Right ventricle myocardium inferior (tissue), 1 donor: ENCODE results near the gene RIC1. TPM values are rescaled to one million over a fixed set of nuclear protein-coding genes. Genes with fewer than 3 reads are reported as not detected.
"Not testable (repeated sequence)": the region's sequence is repeated elsewhere in the genome, so short reads cannot be mapped to it uniquely, and the experiment has no call there.

Source experiments
- ATAC-seq: fragments of 200-7000 bp; cut with Tn5 transposase; one replicate; pipeline ENCODE4 v1.9.1; 2020; ENCODE audit warnings: mild to moderate bottlenecking, moderate library complexity
- DNase-seq: peaks from one replicate; pipeline ENCODE4 v3.0.0; 2021; ENCODE audit errors: missing footprints
- intact Hi-C: fragments of 100-400 bp; cut with DNase I; formaldehyde crosslinking; loops from one replicate; pipeline ENCODE4 v1.11.0; 2022
- total RNA-seq: library from RNA; stranded (reverse); fragmentation: NEBNext Ultra II Directional; extraction: Animal tissue kit (Norgen Biotek cat#: 25700); gene quantifications from one replicate; pipeline ENCODE4 v1.2.1, GENCODE V29; 2021
- donor health status: DM: no; HTN: yes; CAD: no; lungs with severe emphysema.

Gene RIC1
- total RNA-seq, 1 donor from 2014 or later: 6.9 TPM

DNA sequence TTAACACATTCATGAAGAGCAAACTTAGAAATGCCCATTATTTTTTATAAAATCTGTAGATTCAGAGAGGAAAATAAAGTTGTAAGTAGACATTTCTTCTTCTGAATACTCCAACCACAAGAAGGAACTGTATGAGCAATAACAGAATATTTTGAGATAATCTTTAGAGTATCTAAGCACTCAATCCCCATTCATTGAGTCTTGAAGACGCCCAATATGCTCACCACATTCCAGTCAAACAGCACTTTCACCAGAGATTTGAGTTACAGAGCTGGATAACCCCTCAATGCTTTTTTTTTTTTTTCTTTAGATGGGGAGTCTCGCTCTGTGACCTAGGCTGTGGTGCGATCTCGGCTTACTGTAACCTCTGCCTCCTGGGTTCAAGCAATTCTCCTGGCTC is 14.7 kb upstream of the RIC1 start:
- no peak for ATAC-seq
- intact Hi-C loops: no loop called here
- DNase-seq: no peak

DNA sequence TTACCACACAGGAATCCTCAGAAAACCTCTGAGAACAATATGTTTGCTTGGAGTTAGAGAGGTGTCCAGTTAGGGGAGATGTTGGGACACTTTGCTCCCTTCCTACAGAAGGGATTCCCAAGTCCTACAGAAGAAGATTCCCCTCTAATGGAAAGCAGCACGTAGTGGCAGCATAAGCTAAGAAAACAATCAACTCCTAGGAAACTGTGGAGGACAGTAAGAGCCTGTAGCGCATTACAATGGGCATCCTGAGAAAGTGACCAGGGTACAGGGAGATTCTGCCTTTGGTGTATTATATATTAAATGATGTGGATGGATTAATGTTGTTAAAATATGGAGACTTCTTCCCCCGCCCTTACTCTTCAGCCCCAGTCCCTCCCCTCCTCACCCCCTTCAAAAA is 13.9 kb upstream of the RIC1 start:
- intact Hi-C loops: no loop called here
- DNase-seq: no peak
- no peak for ATAC-seq

DNA sequence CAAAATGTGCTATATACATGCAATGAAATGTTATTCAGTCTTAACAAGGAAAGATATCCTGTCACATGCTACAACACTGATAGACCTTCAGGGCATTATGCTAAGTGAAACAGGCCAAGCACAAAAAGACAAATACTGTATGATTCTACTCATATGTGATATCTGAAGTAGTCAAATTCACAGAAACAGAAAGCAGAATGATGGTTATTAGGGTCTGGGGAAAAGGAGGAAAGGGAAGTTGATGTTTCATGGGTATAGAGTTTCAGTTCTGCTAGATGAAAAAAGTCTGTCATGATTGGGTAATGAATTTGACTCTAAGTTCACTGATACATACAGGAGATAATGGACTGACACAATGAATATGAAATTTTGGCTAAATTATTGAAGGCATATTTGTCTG is 11.2 kb upstream of the RIC1 start:
- intact Hi-C loops: no loop called here
- DNase-seq: no peak
- no peak for ATAC-seq

DNA sequence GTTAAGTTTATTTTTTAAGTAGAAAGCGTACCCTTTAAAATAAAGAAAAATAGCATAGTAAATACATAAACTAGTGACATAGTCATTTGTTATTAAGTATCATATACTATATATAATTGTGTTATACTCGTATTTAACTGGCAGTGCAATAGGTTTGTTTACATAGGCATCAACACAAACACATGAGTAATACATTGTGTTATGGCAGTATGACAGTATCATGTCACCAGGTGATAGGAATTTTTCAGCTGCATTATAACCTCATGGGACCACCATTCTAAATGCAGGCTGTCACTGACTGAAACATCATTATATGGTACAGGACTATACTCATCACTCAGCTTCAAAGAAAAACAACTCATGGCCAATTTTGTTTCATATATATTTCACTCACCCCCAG is 8.4 kb upstream of the RIC1 start:
- intact Hi-C loops: no loop called here
- DNase-seq (no peak), ATAC-seq (no peak)

DNA sequence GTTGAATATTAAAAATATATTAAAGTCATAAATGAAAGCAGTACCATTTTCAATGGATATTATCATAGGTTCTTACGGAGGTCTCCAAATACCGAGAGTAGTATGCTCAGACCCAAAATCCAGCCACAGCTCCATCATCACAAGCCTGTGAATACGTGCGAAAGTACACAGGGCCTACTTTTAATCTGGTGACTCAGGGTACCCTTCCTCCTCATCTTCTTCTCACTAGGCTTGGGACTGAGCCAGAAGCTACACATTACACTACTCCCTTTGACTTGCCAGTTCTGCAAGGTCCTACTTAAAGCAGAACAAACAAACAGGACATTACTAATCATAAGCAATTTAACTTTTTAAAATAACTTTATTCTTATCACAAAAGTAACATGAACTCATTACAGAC is 7.6 kb upstream of the RIC1 start:
- no peak for ATAC-seq
- intact Hi-C loops: no loop called here
- no peak for DNase-seq

DNA sequence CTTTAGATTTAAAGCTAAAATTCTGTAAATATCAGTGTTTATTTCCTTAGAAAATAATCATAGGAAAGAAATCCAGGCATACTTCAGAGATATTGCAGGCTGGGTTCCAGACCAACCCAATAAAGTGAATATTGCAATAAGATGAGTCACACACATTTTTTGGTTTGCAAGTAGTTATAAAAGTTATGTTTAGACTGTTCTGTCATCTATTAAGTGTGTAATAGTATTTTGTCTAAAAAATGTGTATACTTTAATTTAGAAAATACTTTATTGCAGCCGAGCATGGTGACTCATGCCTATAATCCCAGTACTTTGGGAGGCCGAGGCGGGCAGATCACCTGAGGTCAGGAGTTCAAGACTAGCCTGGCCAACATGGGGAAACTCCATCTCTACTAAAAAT is 6.9 kb upstream of the RIC1 start:
- ATAC-seq (no peak), DNase-seq (no peak)
- intact Hi-C loops: no loop called here

DNA sequence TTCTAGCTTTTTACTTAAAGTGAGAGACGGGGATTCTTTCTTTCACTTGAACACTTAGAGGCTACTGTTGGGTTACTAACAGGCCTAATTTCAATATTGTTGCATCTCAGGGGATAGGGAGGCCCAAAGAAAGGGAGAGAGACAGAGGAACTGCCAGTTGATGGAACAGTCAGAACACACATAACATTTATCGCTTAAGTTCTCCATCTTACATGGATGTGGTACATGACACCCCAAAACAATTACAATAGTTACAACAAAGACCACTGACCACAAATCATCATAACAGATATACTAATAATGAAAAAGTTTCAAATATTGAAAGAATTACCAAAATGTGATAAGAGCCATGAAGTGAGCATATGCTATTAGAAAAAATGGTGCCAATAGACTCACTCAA is 4.3 kb upstream of the RIC1 start:
- ATAC-seq: no peak
- DNase-seq: no peak
- intact Hi-C loops: no loop called here

DNA sequence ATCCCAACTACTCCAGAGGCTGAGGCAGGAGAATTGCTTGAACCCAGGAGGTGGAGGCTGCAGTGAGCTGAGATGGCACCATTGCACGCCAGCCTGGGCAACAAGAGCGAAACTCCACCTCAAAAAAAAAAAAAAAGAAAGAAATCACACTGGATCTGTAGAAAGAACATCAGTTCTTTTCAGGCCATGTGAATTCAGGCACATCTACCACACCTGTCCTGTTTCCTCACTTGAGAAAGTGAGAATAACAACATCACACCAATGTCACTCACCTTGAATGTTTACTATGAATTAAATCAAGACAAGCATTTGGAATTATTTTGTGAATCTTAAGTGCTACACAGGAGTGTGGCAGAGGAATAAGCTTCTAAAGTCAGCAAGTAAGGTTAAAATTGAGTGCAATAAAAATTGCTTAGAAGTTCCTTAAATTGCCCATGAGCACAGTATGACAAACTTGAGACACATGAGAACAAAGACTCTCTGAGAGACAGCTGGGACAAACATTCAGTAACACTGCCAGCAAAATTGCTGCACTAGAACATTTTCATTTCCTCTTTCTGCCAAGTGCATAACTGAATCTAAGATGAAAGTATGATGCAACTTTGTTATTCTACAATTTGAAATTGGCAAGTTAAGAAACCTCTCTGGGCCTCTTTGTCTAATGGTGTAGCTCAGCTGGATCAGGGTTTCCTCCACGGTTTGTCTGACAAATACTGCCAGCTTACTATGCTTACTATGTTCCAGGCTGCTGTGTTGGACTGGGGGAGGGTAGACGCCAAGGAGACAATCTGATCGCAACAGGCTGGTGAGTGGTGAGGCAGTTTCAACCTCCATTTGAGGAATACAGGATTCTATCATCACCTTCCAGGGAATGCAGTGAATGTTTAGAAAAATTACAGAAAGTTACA is 1.9 kb upstream of the RIC1 start:
- DNase-seq: peak; percentile 69
- ATAC-seq: peak; percentile 63
- intact Hi-C loops: no loop called here

DNA sequence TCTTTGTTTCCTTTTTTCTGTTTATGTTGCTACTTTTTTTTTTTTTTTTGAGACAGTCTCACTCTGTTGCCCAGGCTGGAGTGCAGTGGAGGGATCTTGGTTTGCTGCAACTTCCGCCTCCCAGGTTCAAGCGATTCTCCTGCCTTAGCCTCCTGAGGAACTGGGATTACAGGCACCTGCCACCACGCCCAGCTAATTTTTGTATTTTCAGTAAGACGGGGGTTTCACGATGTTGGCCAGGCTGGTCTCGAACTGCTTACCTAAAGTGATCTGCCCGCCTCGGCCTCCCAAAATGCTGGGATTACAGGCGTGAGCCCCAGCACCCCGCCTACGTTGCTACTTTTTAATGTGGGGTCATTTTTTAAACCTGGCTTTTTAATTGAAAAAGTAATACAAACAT is 1.2 kb upstream of the RIC1 start:
- ATAC-seq, intact Hi-C loops, DNase-seq: not testable (repeated sequence)

DNA sequence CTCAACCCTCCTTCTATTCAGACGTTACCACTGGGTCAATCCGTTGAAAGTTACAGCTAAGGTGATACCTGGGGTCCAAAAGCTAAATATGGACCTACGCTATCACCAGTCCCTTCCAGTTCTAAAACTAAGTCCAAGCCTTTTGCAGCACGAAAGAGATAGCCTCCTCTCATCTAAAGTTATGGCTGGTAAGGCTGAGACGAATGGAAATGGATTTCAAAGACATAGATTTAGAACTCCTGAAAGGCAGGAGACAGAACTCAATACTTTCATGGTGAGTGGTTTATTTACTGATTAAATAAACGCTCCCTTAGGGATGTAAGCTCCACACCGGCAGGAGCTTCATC is 751 bp upstream of the RIC1 start:
- ATAC-seq: no peak
- DNase-seq: no peak
- intact Hi-C loops: no loop called here

DNA sequence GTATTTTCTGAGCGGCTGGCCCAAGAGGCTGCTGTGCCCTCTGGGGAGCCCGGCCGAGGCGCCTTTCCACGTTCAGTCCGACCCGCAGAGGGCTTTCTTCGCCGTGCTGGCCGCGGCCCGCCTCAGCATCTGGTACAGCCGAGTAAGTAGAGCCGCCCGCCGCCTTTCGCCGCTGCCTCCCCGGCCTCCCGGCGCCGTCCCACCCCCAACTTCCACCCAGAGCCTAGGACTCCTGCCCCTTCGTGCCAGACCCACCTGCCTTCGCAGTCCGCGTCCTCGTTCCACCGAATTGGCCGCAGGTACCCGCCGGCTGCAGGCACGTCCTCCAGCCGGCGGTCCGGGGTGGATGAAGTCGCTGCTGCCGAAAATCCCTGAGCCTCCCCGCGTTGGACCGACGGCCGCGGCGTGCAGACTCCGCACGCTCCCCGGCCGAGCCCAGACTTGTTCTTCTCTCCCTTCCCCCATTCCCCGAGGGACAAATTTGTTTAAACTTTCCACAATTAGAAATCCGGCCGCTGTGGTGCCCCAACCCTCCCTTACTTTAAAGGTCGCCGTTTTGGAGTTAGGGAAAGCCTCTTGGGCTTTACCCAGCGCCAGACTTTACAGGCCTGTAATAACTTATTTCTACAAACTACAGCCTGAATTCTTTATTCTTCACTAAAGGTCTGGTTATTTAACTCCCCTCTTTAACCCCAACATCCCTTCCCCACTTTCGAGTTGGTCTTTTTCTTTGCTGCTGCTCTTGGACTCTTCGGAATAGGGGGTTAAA is 589 bp downstream of the RIC1 start:
- DNase-seq (peak; percentile 82), ATAC-seq (peak; percentile 9)
- intact Hi-C loops: loop anchor here (10.0 kb wide), 1 partner anchor 1125 kb away; the partner anchor contains the start of gene KDM4C

DNA sequence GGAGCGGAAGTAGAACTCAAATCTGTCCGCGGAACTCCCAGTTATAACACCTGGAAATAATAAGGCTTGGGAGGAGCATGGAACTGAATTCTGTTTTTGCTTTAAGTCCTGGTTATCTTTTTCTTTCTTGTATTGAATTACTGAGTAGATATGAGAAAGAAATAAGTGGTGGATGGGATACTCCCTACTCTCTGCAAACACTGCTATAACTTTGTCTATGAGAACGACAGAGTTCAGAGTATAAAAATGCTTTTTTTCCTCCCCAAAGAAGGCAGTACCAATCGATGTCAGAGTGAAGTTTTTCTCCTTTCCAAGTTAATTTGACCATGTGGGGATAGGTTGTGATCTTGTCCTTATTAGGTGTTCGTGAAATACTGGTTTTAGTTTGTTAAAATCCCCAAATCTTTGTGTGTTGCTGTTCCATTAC is 1.2 kb downstream of the RIC1 start:
- intact Hi-C loops: loop anchor here (10.0 kb wide), 1 partner anchor 1125 kb away; the partner anchor contains the start of gene KDM4C
- ATAC-seq (no peak), DNase-seq (no peak)

DNA sequence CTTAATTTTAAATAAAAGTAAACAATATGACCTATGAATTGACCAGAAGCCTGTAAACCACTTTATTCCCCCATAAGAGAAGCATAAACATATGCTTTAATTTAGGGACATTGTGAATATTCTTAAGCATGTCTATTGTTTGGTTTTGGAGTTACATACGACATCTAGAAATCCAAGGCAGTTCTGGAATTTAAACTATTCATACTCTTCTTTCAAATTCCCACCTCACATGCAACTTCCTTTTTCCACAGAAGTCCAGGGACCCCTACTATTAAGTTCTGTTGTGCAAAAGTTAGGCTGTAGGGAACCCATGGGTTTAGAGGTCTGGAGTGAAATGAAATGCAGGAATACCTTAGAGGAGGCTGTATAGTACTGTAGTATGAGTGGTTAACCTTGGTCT is 2.1 kb downstream of the RIC1 start:
- ATAC-seq: no peak
- intact Hi-C loops: loop anchor here (10.0 kb wide), 1 partner anchor 1124 kb away; the partner anchor contains the start of gene KDM4C
- DNase-seq: no peak

DNA sequence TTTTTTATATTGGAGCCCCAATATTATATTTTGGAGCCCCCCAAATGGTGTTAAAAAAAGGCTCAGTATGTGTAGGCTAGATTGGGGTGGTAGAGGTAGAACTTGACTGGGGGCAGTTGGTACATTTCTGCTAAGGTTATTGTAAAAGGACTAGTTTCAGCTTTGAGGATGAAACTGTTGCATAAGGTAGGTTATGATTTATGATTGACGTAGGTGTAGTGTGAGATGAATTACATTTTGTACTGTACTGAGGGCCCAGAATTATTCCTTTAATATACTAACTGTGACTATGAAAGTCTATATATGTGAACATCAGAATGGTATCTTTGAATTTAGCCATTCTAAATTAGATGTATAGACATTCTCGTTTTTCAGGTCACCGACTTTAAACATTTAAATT is 3.6 kb downstream of the RIC1 start:
- DNase-seq (no peak), ATAC-seq (no peak)
- intact Hi-C loops: loop anchor here (10.0 kb wide), 1 partner anchor 1122 kb away; the partner anchor contains the start of gene KDM4C

DNA sequence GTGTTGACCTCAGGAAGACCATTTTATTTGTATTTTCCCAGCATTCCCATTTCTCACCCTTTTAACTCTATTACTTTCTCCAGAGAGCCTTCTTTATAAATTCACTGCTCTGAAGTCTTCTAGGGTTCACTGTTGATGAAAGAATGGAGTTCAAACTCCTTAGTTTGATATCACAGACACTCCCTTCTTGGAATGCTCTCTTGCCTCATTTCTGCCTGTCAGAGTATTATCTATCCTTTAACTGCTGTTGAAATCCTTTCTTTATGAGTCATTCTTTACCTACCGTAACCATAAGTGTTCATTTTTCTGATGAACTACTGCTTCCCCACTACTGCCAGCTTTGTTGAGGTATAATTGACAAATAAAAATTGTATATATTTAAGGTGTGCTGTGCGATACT is 4.3 kb downstream of the RIC1 start:
- DNase-seq: no peak
- ATAC-seq: no peak
- intact Hi-C loops: loop anchor here (10.0 kb wide), 1 partner anchor 1122 kb away; the partner anchor contains the start of gene KDM4C

DNA sequence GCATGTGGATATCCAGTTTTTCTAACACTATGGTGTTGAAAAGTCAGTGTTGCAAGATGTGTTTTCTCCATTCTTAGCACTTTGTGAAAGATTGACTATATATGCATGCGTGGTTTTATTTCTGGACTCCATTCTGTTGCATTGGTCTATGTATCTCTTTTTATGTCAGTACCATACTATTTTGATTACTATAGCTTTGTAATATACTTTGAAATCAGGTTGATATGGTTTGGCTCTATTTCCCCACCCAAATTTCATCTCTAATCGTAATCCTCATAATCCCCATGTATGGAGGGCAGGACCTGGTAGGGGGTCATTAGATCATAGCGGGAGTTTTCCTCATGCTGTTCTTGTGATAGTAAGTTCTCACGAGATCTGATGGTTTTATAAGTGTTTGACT is 6.5 kb downstream of the RIC1 start:
- DNase-seq (no peak), ATAC-seq (no peak)
- intact Hi-C loops: loop anchor here (10.0 kb wide), 1 partner anchor 1119 kb away; the partner anchor contains the start of gene KDM4C

DNA sequence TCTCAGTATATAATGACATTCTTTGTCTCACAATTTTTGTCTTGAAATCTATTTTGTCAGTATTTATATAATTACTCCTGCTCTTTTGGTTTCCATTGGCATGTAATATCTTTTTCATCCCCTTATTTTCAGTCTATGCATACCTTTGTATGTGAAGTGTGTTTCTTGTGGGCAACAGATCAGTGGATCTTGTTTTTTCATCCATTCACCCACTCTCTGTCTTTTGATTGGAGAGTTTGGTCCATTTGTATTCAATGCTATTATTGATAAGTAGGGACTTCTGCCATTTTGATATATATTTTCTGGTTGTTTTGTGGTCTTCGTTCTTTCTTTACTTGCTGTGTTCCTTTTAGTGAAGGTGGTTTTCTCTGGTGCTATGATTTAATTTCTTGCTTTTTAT is 10.9 kb downstream of the RIC1 start:
- no peak for ATAC-seq
- DNase-seq: no peak
- intact Hi-C loops: loop anchor here (10.0 kb wide), 1 partner anchor 1115 kb away; the partner anchor contains the start of gene KDM4C

DNA sequence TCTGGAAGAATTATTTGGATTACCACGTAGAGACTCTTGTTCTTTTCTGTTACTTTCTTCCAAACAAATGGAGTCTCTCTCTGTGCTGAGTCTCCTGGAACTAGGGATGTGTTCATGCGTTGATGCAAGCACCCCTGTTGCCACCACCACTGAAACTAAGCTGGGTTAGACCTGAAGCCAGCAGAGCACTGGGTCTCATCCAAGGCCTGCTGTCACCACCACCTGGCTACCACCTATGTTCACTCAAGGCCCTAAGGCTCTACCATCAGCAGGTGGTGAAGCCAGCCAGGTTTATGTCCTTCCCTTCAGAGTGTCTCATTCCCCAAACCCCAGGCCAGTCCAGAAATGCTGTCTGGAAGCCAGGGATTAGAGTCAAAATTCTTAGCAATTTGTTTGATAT is 13.3 kb downstream of the RIC1 start:
- no peak for ATAC-seq
- no peak for DNase-seq
- intact Hi-C loops: no loop called here

DNA sequence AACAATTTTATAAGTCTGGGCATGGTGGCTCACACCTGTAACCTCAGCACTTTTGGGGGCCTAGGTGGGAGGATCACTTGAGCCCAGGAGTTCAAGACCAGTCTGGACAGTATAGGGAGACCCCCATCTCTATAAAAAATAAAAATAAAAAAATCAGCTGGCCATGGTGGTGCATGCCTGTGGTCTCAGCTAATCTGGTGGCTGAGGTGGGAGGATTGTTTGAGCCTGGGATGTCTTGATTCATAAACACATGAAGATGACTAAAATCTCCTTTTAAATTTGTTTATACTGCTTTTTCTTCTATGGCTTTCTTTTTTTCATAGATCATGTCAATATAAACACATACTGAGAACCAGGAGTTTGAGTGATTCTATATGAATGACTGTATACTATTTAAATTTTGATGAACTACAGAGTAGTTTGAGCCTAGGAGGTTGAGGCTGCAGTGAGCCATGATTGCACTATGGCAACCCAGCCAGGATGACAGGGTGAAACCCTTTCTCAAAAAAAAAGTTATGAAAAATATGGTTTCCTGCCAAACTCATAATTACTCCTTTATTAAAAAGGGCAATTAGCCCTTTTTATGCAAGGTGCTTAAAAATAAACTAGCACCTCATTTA is 14.2 kb downstream of the RIC1 start:
- DNase-seq (no peak), ATAC-seq (no peak)
- intact Hi-C loops: no loop called here
